Kidney (tissue), 14 donors: ENCODE data around the gene C9orf78. TPM values are rescaled to one million over a fixed set of nuclear protein-coding genes. Genes with fewer than 3 reads are reported as not detected.
A peak's percentile ranks its signal among the peaks of the same experiment; 100 is the strongest.

ENCODE experiments used
- DNase-seq, 5 donors: peaks; one replicate each; pipeline ENCODE4 v3.0.0-alpha.2; 2013 to 2020
- FAIRE-seq: peaks from 2 replicates; lab custom pipeline; 2012; peaks lifted over from hg19 to GRCh38; lab: Jason Lieb, UNC
- H3K27ac ChIP-seq, 2 donors: one replicate each; pipeline ENCODE4 v1.7.0; 2013; ENCODE audit warnings: low read depth in 2 of 2, low read length in 2 of 2, inconsistent platforms in 1 of 2
- H3K27me3 ChIP-seq: one replicate; pipeline ENCODE4 v1.7.1; 2013; ENCODE audit warnings: low read length, inconsistent platforms; ENCODE audit not compliant: control insufficient read depth, insufficient read depth
- H3K36me3 ChIP-seq, 3 donors: one replicate each; pipeline versions ENCODE4 v1.7.0 to v1.7.1; 2013; ENCODE audit warnings: low read length in 3 of 3, control low read depth in 1 of 3, inconsistent platforms in 1 of 3; ENCODE audit not compliant: insufficient read depth in 3 of 3, control insufficient read depth in 2 of 3
- H3K4me1 ChIP-seq, 3 donors: one replicate each; pipeline versions ENCODE4 v1.7.0 to v1.7.1; 2013; ENCODE audit warnings: low read length in 3 of 3, inconsistent platforms in 1 of 3, low read depth in 1 of 3; ENCODE audit not compliant: control insufficient read depth in 2 of 3, insufficient read depth in 2 of 3
- H3K4me3 ChIP-seq, 3 donors: one replicate each; pipeline versions ENCODE4 v1.7.0 to v1.8.1; 2013; ENCODE audit warnings: low read length in 3 of 3, control low read depth in 1 of 3, inconsistent platforms in 1 of 3
- H3K9ac ChIP-seq, 3 donors: one replicate each; pipeline versions ENCODE4 v1.7.0 to v1.7.1; 2013; ENCODE audit warnings: low read length in 3 of 3, control low read depth in 1 of 3, inconsistent platforms in 1 of 3
- H3K9me3 ChIP-seq, 3 donors: one replicate each; pipeline versions ENCODE4 v1.7.0 to v1.7.1; 2013; ENCODE audit warnings: low read length in 3 of 3, control low read depth in 1 of 3, inconsistent platforms in 1 of 3; ENCODE audit not compliant: control insufficient read depth in 2 of 3, insufficient read depth in 1 of 3
- CTCF ChIP-seq: IDR thresholded peaks from 3 replicates; pipeline ENCODE4 v1.5.1; 2012; ENCODE audit warnings: mild to moderate bottlenecking, moderate library complexity, borderline replicate concordance; ENCODE audit not compliant: insufficient read depth; ENCODE audit errors: extremely low read depth
- intact Hi-C: fragments of 100-400 bp; cut with DNase I; formaldehyde crosslinking; loops from one replicate; pipeline ENCODE4 v1.11.1; 2022
- microRNA-seq: library from miRNA; unstranded; fragments of <30 nt; microRNA quantifications from one replicate; pipeline ENCODE4 v1.2.0, GENCODE V29; 2020
- polyA plus RNA-seq: library from polyadenylated mRNA; stranded (reverse); fragments of 350-450 nt; fragmentation: Illumina TruSeq; extraction: RNeasy Lipid Tissue Mini Kit (QIAGEN cat#74804); gene quantifications from one replicate; pipeline ENCODE4 v1.2.3, GENCODE V29; 2014; ENCODE audit warnings: low read depth, low replicate concordance; ENCODE audit not compliant: insufficient read depth
- total RNA-seq: library from RNA; stranded (reverse); fragmentation: NEBNext Ultra II Directional; extraction: Animal tissue kit (Norgen Biotek cat#: 25700); gene quantifications from one replicate; pipeline ENCODE4 v1.2.1, GENCODE V29; 2021
- donor health status: control.
- donor health status: control.
- donor health status: control.
- donor health status: control.
- donor health status: control.
- donor health status: DM: yes; HTN: yes; CAD: no.
- donor health status: Normal renal cell carcinoma (clear cell type).

C9orf78 gene
- total and polyA plus RNA-seq, 2 donors from 2014 or later, result 39.7 to 62.1 TPM

GRCh38 chr9:129777769-129778130, 57.3 kb downstream of the C9orf78 start:
- peaks cover 0 to 2% (median 0%) of the 10 kb centered on the region in 3 donors for H3K4me1 ChIP-seq
- intact Hi-C loops, result no loop called here
- FAIRE-seq, result no peak
- H3K9me3 ChIP-seq, result no peaks in the 10 kb centered on the region
- no peak overlapping the region for H3K4me3 ChIP-seq
- no peaks in the 10 kb centered on the region for H3K27me3 ChIP-seq
- no peak for DNase-seq
- H3K27ac ChIP-seq, result peak overlapping the region in 1 of 2 donors; percentile 54
- no peaks in the 10 kb centered on the region for H3K36me3 ChIP-seq
- no peak for TF ChIP-seq CTCF
- no peak overlapping the region for H3K9ac ChIP-seq

Small RNAs within 50 kb of the gene (microRNA-seq; reads per million reads assigned to microRNA genes)
- not detected for gene MIR6855

Other genes with a start within 250 kb of the C9orf78 start
- gene C9orf50, start 214.2 kb downstream of the C9orf78 start, total RNA-seq, result 1.1 TPM
- gene C9orf50, start 214.2 kb downstream of the C9orf78 start, polyA plus RNA-seq, result 2.8 TPM
- gene NTMT1, start 209.1 kb downstream of the C9orf78 start, total RNA-seq, result 32.6 TPM
- 61.2 TPM for gene NTMT1, start 209.1 kb downstream of the C9orf78 start, polyA plus RNA-seq
- gene ASB6, start 193.1 kb downstream of the C9orf78 start, total RNA-seq, result 22.5 TPM
- 18.1 TPM for gene ASB6, start 193.1 kb downstream of the C9orf78 start, polyA plus RNA-seq
- 1.8 TPM for gene PRRX2, start 169.6 kb downstream of the C9orf78 start, total RNA-seq
- 2.3 TPM for gene PRRX2, start 169.6 kb downstream of the C9orf78 start, polyA plus RNA-seq
- 8.9 TPM for gene PTGES, start 82.2 kb downstream of the C9orf78 start, total RNA-seq
- 8.1 TPM for gene PTGES, start 82.2 kb downstream of the C9orf78 start, polyA plus RNA-seq
- 21.4 TPM for gene TOR1B, start 32.1 kb downstream of the C9orf78 start, total RNA-seq
- 10.1 TPM for gene TOR1B, start 32.1 kb downstream of the C9orf78 start, polyA plus RNA-seq
- gene TOR1A, start 11.1 kb downstream of the C9orf78 start, total RNA-seq, result 29.2 TPM
- 24.6 TPM for gene TOR1A, start 11.1 kb downstream of the C9orf78 start, polyA plus RNA-seq
- gene USP20, start 183 bp upstream of the C9orf78 start, total RNA-seq, result 28.8 TPM
- 22.8 TPM for gene USP20, start 183 bp upstream of the C9orf78 start, polyA plus RNA-seq
- gene FNBP1, start 207.9 kb upstream of the C9orf78 start, total RNA-seq, result 51.7 TPM
- gene FNBP1, start 207.9 kb upstream of the C9orf78 start, polyA plus RNA-seq, result 9.7 TPM
- gene GPR107, start 218.6 kb upstream of the C9orf78 start, total RNA-seq, result 45.6 TPM
- gene GPR107, start 218.6 kb upstream of the C9orf78 start, polyA plus RNA-seq, result 18.0 TPM